HepG2 (cell line): ENCODE data around the gene ECE2. TPM values are rescaled to one million over a fixed set of nuclear protein-coding genes. Genes with fewer than 3 reads are reported as not detected.

Source experiments
- DNMT3B ChIP-seq: conservative IDR thresholded peaks from 2 replicates; pipeline ENCODE4 v1.6.1; 2016; ENCODE audit warnings: missing biosample characterization, control low read depth
- ELF3 ChIP-seq: IDR thresholded peaks from 2 replicates; pipeline ENCODE4 v1.6.1; 2016; ENCODE audit warnings: missing genetic modification reagents, missing compliant biosample characterization
- FOXC1 ChIP-seq: sonication (generic); formaldehyde crosslinking; IDR thresholded peaks from 2 replicates; pipeline ENCODE4 v1.8.0; 2022; ENCODE audit warnings: mild to moderate bottlenecking, missing genetic modification reagents, borderline replicate concordance
- FOXK2 ChIP-seq: fragments of 450-650 bp; IDR thresholded peaks from 2 replicates; pipeline ENCODE4 v1.6.1; 2016
- HCFC1 ChIP-seq: fragments of 150-350 bp; IDR thresholded peaks from 2 replicates; pipeline ENCODE4 v1.6.1; 2014; ENCODE audit warnings: low read depth, low read length
- HOXA9 ChIP-seq: sonication (generic); formaldehyde crosslinking; IDR thresholded peaks from 2 replicates; pipeline ENCODE4 v1.8.1; 2022; ENCODE audit warnings: missing genetic modification reagents, mild to moderate bottlenecking, moderate library complexity, borderline replicate concordance
- KDM5B ChIP-seq: sonication (generic); formaldehyde crosslinking; IDR thresholded peaks from 2 replicates; pipeline ENCODE4 v1.4.0; 2020; ENCODE audit warnings: missing genetic modification reagents, mild to moderate bottlenecking, borderline replicate concordance
- KLF6 ChIP-seq: IDR thresholded peaks from 2 replicates; pipeline ENCODE4 v1.8.0; 2016; ENCODE audit warnings: missing biosample characterization, missing genetic modification reagents
- PHB2 ChIP-seq: fragments of 450-650 bp; IDR thresholded peaks from 2 replicates; pipeline ENCODE4 v1.6.1; 2018; ENCODE audit not compliant: partially characterized antibody
- SUZ12 ChIP-seq: fragments of 150-350 bp; IDR thresholded peaks from 2 replicates; pipeline ENCODE4 v1.6.1; 2014; ENCODE audit warnings: low read depth, low read length
- TEAD2 ChIP-seq: sonication (generic); formaldehyde crosslinking; IDR thresholded peaks from 2 replicates; pipeline ENCODE4 v1.9.0; 2021; ENCODE audit warnings: missing genetic modification reagents
- TFDP1 ChIP-seq: IDR thresholded peaks from 2 replicates; pipeline ENCODE4 v1.6.1; 2016; ENCODE audit warnings: missing compliant biosample characterization, missing genetic modification reagents, borderline replicate concordance
- ZFP82 ChIP-seq: sonication (generic); formaldehyde crosslinking; IDR thresholded peaks from 2 replicates; pipeline ENCODE4 v1.5.1; 2020; ENCODE audit warnings: mild to moderate bottlenecking, missing genetic modification reagents, borderline replicate concordance
- ZNF138 ChIP-seq: sonication (generic); formaldehyde crosslinking; IDR thresholded peaks from 2 replicates; pipeline ENCODE4 v1.5.0; 2020; ENCODE audit warnings: mild to moderate bottlenecking, low read depth, missing genetic modification reagents
- ZNF337 ChIP-seq: sonication (generic); formaldehyde crosslinking; IDR thresholded peaks from 2 replicates; pipeline ENCODE4 v1.5.1; 2020; ENCODE audit warnings: missing genetic modification reagents, low read depth, mild to moderate bottlenecking, borderline replicate concordance
- ZNF550 ChIP-seq: sonication (generic); formaldehyde crosslinking; IDR thresholded peaks from 2 replicates; pipeline ENCODE4 v1.4.0; 2020; ENCODE audit warnings: mild to moderate bottlenecking, missing genetic modification reagents, borderline replicate concordance
- ZSCAN12 ChIP-seq: sonication (generic); formaldehyde crosslinking; IDR thresholded peaks from 2 replicates; pipeline ENCODE4 v1.9.0; 2021; ENCODE audit warnings: mild to moderate bottlenecking, missing genetic modification reagents
- polyA plus RNA-seq, 8 experiments: library from polyadenylated mRNA; depleted of rRNA in 3 of 8; stranded (reverse) in 7 of 8; unstranded in 1 of 8; fragments of >200 nt; fragmentation: Illumina TruSeq in 4 of 8; extraction: Trizol in 4 of 8; gene quantifications; 2 replicates each; pipeline versions ENCODE4 v1.2.1 to v1.2.3, GENCODE V29; 2011 to 2016; ENCODE audit warnings: low read depth in 4 of 8, missing spikeins in 1 of 8, mixed read lengths in 1 of 8; ENCODE audit not compliant: insufficient read depth in 1 of 8
- total RNA-seq, 5 experiments: library from RNA; depleted of rRNA; stranded (reverse); fragments of >200 nt; fragmentation: Illumina TruSeq; extraction: Trizol; gene quantifications; 2 replicates each; pipeline ENCODE4 v1.2.3, GENCODE V29; 2016; ENCODE audit warnings: low read depth in 1 of 5
- TF ChIP-seq, protein P1 (sequence below): sonication (generic); formaldehyde crosslinking; IDR thresholded peaks from 2 replicates; pipeline ENCODE4 v1.8.1; 2023; ENCODE audit warnings: mild to moderate bottlenecking, missing genetic modification reagents
- TF ChIP-seq, protein P2 (sequence below): sonication (generic); formaldehyde crosslinking; IDR thresholded peaks from 2 replicates; pipeline ENCODE4 v1.5.0; 2020; ENCODE audit warnings: mild to moderate bottlenecking, missing genetic modification reagents, borderline replicate concordance
- TF ChIP-seq, protein P3 (sequence below): sonication (generic); formaldehyde crosslinking; IDR thresholded peaks from 2 replicates; pipeline ENCODE4 v1.4.0; 2020; ENCODE audit warnings: mild to moderate bottlenecking, missing genetic modification reagents

The ECE2 gene
- total and polyA plus RNA-seq, 2 of the 13 experiments (the other 11 are each of a cell fraction or from before 2014, with no cell fraction given), result not detected

DNA sequence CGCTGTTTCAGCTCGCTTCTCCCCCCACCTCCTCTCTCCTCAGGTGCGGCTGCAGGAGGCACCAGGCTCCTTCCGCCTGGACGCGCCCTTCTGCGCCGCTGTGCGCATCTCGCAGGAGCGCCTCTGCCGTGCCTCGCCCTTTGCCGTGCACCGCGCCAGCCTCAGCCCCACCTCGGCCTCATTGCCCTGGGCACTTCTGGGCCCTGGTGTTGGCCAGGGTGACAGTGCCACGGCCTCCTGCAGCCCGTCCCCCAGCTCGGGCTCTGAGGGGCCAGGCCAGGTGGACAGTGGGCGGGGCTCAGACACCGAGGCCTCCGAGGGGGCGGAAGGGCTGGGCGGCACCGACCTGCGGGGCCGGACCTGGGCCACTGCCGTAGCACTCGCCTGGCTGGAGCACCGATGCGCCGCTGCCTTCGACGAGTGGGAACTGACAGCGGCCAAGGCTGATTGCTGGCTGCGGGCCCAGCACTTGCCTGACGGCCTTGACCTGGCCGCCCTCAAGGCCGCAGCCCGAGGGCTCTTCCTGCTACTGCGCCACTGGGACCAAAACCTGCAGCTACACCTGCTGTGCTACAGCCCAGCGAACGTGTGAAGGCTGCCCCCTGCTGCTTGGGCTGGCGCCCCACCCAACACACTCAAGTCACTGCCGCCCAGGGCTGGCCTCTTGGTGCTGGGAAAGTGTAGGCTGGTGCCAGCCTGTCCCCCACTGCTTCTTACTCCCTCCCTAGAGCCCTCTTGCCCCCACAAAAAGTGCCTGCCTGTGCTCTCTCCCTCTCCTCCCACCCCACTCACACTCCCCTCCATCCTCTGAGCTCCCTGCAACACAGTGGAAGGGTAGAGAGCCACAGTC, 34.1 kb upstream of the ECE2 start (continued):
- TF ChIP-seq KDM5B (CRISPR knock-in tag) (peak; percentile 42; the same call in 1 of the 2 replicates), ZNF550 (no peak), ZFP82 (CRISPR knock-in tag) (peak; percentile 84; the same call in 1 of the 2 replicates), DNMT3B (CRISPR knock-in tag) (no peak), HCFC1 (no peak), ELF3 (CRISPR knock-in tag) (peak; percentile 98), ZNF138 (peak; percentile 86), SUZ12 (no peak), FOXK2 (no peak), FOXC1 (CRISPR knock-in tag) (no peak; the same call in none of the 2 replicates), HOXA9 (0 out of 2 replicates have a peak, but pooled peaks have one; percentile 31), ZNF337 (no peak), PHB2 (no peak), TEAD2 (CRISPR knock-in tag) (no peak), KLF6 (CRISPR knock-in tag) (peak; percentile 86; the same call in 1 of the 2 replicates), TFDP1 (CRISPR knock-in tag) (peak; percentile 64), ZSCAN12 (CRISPR knock-in tag) (no peak)
- TF ChIP-seq, protein P1, sequence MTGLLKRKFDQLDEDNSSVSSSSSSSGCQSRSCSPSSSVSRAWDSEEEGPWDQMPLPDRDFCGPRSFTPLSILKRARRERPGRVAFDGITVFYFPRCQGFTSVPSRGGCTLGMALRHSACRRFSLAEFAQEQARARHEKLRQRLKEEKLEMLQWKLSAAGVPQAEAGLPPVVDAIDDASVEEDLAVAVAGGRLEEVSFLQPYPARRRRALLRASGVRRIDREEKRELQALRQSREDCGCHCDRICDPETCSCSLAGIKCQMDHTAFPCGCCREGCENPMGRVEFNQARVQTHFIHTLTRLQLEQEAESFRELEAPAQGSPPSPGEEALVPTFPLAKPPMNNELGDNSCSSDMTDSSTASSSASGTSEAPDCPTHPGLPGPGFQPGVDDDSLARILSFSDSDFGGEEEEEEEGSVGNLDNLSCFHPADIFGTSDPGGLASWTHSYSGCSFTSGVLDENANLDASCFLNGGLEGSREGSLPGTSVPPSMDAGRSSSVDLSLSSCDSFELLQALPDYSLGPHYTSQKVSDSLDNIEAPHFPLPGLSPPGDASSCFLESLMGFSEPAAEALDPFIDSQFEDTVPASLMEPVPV (CRISPR knock-in tag), result peak; percentile 91; the same call in 1 of the 2 replicates
- TF ChIP-seq, protein P2, sequence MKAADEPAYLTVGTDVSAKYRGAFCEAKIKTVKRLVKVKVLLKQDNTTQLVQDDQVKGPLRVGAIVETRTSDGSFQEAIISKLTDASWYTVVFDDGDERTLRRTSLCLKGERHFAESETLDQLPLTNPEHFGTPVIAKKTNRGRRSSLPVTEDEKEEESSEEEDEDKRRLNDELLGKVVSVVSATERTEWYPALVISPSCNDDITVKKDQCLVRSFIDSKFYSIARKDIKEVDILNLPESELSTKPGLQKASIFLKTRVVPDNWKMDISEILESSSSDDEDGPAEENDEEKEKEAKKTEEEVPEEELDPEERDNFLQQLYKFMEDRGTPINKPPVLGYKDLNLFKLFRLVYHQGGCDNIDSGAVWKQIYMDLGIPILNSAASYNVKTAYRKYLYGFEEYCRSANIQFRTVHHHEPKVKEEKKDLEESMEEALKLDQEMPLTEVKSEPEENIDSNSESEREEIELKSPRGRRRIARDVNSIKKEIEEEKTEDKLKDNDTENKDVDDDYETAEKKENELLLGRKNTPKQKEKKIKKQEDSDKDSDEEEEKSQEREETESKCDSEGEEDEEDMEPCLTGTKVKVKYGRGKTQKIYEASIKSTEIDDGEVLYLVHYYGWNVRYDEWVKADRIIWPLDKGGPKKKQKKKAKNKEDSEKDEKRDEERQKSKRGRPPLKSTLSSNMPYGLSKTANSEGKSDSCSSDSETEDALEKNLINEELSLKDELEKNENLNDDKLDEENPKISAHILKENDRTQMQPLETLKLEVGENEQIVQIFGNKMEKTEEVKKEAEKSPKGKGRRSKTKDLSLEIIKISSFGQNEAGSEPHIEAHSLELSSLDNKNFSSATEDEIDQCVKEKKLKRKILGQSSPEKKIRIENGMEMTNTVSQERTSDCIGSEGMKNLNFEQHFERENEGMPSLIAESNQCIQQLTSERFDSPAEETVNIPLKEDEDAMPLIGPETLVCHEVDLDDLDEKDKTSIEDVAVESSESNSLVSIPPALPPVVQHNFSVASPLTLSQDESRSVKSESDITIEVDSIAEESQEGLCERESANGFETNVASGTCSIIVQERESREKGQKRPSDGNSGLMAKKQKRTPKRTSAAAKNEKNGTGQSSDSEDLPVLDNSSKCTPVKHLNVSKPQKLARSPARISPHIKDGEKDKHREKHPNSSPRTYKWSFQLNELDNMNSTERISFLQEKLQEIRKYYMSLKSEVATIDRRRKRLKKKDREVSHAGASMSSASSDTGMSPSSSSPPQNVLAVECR (CRISPR knock-in tag), result peak; percentile 91
- TF ChIP-seq, protein P3, sequence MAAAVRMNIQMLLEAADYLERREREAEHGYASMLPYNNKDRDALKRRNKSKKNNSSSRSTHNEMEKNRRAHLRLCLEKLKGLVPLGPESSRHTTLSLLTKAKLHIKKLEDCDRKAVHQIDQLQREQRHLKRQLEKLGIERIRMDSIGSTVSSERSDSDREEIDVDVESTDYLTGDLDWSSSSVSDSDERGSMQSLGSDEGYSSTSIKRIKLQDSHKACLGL (CRISPR knock-in tag), result no peak; the same call in 1 of the 2 replicates
